Activated T-cell treated with anti-CD3 and anti-CD28 coated beads, Interleukin-2, amount 50 U/mL, for 48 hours (primary cell): ENCODE data around the gene ESPN.
"Not testable (repeated sequence)": the region's sequence is repeated elsewhere in the genome, so short reads cannot be mapped to it uniquely, and the experiment has no call there.

Source experiments
- DNase-seq, 2 experiments: peaks; one replicate each; pipeline ENCODE4 v3.0.0-alpha.2; 2020

The ESPN gene, protein sequence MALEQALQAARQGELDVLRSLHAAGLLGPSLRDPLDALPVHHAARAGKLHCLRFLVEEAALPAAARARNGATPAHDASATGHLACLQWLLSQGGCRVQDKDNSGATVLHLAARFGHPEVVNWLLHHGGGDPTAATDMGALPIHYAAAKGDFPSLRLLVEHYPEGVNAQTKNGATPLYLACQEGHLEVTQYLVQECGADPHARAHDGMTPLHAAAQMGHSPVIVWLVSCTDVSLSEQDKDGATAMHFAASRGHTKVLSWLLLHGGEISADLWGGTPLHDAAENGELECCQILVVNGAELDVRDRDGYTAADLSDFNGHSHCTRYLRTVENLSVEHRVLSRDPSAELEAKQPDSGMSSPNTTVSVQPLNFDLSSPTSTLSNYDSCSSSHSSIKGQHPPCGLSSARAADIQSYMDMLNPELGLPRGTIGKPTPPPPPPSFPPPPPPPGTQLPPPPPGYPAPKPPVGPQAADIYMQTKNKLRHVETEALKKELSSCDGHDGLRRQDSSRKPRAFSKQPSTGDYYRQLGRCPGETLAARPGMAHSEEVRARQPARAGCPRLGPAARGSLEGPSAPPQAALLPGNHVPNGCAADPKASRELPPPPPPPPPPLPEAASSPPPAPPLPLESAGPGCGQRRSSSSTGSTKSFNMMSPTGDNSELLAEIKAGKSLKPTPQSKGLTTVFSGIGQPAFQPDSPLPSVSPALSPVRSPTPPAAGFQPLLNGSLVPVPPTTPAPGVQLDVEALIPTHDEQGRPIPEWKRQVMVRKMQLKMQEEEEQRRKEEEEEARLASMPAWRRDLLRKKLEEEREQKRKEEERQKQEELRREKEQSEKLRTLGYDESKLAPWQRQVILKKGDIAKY

DNA sequence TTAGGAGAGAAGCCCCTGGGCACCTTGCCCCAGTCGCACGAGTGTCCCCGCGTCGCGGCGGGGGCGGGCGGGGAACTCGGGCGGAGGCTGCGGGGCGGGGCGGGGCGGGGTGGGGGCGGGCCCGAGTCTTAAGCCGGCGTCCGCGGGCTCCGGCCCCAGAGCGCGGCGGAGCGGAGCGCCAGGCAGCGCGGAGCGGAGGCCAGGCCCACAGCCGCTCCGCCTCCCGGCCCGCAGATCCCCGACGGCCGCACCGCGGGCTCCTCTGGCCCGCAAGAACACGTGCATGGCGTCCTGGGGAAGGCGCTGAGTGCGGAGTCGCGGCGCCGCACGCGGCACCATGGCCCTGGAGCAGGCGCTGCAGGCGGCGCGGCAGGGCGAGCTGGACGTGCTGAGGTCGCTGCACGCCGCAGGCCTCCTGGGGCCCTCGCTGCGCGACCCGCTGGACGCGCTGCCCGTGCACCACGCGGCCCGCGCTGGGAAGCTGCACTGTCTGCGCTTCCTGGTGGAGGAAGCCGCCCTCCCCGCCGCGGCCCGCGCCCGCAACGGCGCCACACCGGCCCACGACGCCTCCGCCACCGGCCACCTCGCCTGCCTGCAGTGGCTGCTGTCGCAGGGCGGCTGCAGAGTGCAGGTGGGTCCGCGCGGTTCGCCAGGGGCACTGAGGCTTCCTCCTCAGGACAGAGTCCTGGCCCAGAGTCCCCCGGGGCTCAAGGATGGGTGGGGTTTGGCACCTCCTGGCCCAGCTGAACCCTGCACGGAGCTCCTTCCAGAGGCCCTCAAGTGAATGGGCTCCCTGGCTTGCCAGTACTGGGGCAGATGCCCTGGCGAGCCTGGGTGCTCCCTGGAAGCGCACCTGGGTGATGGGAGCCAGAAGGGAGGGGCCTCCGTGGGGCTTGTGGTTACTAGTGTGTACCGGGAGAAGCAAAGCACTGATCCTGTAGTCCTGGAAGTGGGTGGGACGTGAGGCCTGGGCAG, at the start of gene ESPN:
Gene ESPN, plus strand, starts transcription at position 158 of the 975 bp plus-strand sequence. Its CDS starts 180 bp downstream, at position 338.
- peak in 1 of 2 experiments; percentile 37 for DNase-seq

DNA sequence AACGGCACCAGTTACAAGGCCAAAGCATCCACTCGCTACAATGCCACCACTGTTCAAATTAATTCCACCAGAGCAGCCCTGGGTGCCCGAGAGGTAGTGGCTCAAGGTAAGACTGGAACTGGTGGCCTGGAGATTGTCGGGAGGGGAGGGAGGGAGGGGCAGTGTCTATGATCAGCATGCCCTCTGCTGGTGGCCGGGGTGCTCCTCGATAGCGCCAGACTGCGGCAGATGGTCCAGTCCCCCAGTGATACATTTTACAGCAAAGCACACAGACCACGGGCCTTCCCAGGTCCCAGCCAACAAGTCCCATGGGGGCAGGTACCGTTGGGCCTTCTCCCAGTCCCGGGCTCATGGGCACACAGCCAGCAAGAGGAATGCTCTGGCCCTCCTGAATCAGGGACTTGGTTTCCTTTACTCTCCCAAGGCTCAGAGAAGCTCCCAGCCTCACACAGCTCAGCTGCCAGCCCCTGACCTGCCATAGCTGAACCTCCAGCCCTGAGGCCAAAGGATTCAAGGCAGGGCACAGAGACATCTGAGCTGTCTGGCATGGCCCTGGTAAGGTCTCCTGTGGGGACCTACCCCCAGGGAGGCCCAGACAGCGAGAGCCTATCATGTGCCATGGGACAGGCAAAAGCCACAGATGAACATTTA, 46.4 kb upstream of the ESPN start:
- DNase-seq: no peak

DNA sequence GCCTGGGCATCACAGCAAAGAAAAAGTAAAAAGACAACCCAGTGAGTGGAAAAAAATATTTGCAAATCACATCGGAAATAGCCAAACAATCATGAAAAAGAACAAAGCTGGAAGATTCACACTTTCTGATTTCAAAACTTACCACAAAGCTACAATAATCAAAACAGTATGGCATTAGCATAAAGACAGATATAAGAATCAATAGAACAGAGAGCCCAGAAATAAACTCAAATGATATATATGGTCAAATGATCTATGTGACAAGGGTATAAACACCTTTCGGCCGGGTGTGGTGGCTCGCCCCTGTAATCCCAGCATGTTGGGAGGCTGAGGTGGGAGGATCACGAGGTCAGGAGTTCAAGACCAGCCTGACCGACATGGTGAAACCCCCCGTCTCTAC, 44.5 kb upstream of the ESPN start:
- DNase-seq: no peak

DNA sequence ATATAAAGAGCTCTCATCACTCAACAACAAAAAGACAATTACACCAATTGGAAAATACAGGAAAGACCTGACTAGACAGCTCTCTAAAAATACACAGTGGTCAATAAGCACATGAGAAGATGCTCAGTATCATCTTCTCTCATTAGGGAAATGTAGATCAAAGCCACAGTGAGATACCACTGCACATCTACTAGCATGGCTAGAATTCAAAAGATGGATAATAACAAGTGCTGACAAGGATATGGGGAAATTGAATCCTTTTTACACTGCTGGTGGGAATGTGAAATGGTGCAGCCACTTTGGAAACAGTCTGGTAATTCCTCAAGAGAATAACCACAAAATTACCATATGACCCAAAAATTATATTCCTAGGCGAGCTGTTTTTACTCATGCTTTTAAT, 40.4 kb upstream of the ESPN start:
- no peak for DNase-seq

DNA sequence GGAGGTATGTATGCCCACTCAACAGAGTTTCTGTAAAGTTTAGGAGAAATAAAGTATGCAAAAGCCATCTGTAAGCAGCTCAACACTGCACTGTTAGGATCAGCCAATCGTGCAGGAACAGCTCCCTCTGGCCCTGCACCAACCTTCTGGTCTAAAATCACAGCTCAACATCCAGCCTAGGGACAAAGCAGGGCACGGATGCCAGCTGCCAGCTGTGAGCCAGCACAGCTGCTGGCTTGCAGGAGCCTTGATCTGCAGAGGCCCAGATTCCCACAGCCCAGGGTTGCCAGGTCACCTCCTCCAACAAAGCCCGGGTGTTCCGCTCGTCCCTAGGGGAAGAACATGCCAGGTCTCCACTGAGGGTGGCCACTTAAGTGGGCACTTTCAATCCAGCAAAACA, 39.6 kb upstream of the ESPN start:
- no peak for DNase-seq

DNA sequence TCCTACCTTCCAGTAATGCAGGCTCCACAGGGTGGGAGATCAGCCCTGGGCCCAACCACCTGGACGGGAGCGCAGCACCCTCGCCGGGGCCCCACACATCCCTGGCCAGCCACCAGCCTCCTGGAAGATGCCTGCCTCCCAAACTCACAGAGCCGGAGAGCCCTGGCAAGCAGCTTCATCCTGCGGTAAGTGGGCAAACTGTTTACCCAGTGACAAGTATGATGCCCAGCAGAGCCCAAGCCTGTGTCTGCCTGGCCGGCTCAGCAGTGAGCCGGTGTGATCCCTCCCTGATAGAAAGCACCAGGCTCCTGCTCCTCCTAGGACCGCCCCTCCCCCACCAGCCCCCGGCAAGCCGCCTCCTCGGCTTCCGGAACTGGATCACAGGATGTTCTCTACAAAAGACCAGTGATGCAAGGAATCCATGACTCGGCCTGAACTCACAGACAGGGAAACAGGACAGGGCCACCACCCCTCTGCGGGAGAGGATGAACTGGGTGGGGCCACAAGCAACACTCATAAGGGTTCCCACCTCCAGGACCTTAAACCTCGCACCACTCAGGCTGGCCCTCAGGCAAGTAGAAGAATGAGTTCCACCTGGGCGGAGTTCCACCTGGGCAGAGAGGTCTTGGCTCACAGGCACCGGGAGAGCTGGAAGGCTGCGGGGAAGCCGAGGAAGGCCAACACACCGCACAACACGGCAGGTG, 38.9 kb upstream of the ESPN start:
- no peak for DNase-seq

DNA sequence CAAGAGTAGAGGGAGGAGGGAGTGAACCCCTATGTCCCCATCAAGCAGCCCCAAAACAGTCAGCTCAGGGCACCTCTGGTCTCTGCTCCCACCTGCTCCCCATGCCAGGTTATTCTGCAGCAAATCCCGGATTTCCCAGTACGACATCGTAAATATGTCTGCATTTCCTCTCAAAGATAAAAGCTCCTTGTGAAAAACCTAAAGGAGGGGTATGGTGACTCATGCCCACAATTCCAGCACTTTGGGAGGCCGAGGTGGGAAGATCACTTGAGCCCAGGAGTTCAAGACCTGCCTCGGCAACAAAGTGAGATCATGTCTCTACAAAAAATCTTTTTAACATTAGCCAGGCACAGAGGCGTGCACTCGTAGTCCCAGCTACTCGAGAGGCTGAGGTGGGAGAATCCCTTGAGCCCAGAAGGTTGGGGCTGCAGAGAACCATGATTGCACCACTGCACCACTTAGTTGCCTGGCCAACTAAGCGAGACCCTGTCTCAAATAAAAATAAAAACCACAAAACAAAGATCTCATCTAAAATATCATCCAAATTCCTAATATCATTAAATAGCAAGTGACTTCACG, 38.1 kb upstream of the ESPN start:
- DNase-seq: no peak

DNA sequence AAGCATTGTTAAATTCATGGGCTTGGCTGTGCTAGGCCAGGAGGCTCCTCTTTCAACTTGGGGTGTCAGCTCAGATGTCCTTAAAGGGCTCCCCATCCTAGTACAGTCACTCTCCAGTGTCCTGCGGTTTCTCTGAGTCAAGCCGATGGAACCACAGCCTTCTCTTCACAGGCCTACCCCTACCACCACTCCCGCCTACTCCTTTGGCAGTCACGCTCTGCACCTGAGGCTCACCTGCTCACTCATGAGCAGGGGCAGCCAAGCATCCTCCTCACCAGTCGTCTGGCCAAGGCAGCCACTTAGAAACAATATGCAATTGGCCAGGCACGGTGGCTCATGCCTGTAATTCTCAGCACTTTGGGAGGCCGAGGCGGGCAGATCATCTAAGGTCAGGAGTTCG, 34.6 kb upstream of the ESPN start:
- no peak for DNase-seq

DNA sequence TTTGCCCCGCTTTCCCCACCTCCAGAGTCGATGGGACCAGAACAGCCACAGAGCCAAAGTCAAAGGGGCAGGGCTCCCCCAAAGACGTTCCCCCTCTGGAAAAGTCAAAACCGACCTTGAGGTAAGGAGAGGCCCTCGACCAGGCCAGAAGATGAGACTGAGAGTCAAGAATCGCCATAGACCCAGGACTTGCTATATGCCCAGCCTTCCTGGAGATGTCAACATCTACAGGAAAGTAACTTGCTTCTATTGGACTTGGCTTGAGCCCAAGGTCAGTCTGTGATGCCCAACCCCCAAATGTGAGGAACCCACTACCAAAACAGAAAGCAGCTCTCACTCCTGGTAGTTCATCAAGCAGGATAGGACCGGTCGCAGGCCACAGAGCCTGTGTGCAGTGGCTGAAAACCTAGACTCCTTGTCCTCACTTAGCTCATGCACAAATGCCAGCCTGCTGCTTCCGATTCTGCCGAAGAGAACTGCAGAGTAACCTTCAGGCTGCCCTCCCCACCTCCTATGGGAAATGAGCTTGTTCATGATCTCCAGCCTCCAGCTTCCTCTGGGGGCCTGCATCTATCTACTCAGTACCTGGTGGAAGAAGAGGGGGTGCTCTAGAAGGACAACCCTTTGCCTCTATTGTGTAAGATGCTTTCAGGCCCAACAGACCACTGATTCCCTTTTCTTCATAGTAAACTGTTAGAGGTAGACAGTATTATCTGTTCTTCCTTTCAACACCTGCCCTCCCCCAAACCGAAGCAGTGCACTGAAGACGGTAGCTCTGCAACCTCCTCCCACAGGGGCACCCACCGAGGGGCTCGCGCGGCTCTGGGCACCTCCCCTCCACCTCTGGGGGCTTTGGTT, 32.4 kb upstream of the ESPN start:
- DNase-seq: peak; percentile 28 to 35

DNA sequence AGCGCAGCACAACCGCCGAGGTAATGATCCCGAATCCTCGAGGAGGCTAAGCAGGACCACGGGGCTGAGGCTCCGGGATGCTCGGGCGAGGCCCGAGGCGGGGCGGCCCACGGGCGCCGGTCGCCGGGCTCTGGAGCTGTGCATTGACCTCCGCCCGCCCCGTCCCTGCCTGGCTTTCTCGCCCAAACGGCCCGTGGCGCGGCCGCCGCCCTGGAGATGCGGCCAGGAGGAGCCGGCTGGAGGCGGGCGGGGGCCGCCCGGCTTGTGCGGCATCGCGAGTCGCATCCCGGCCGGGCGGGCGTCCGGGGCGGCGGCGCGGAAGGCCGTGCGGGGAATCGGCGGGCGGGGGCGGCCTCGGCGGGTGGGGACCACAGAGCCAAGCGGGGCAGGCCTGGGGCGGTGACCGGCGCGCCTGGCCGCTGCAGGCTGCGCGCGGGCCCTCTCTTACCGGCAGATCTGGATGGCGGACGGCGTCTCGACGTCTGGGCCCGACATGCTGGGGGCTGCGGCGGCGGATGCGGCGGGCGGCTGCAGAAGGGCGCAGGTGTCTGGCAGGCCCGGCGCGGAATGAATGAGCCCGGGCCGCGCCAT, 31.7 kb upstream of the ESPN start:
- peak in 1 of 2 experiments; percentile 46 for DNase-seq

DNA sequence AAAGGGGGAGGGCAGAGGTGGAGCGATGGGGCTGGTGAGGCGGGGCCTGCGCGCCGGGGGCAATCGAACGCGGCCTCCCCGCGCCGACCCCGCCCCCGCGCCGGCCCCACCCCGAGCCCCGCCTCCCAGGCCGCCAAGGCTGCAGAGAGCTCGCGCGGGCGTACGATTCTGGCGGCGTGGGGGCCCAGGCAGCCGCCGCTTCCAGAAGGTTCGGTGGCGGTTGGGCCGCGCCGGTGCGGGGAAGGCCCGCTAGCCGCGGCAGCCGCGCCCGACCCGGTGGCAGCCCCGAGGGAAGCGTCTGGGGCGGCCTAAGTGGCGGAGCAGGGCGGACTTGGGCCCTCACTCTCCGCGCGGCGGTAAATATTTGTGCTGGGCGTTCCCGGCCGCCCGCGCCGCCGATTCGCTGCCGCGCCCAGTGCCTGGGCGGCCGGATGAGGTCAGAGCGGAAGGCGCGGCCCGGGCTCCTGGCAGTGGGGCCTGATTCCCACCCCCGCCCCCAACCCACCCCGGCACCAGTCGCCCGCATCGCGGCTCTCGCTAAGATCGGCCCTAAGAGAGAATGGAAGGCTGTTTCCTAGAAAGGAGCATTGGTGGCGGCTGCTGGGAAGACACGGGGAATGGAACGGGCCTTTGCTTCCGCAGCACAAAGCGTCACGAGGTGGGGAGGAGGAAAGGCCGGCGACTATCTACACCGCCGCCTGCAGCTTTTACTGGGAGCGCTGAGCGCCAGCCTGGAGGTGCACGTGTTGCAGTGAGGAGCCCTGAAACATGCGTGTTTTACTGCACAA, 31.0 kb upstream of the ESPN start, which contains the start of gene ACOT7:
Gene ACOT7, minus strand, starts transcription at position 368 of the 788 bp plus-strand sequence. CDS start 368 bp downstream, outside the sequence.
- DNase-seq: peak; percentile 95

DNA sequence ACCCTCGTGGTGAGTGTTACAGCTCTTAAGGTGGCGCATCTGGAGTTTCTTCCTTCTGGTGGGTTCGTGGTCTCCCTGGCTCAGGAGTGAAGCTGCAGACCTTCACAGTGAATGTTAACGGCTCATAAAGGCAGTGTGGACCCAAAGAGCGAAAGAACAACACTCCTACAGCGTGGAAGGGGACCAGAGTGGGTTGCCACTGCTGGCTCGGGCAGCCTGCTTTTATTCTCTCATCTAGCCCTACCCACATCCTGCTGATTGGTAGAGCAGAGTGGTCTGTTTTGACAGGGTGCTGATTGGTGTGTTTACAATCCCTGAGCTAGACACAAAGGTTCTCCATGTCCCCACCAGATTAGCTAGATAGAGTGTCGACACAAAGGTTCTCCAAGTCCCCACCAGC, 29.4 kb upstream of the ESPN start:
- peak in 1 of 2 experiments; percentile 28 for DNase-seq

DNA sequence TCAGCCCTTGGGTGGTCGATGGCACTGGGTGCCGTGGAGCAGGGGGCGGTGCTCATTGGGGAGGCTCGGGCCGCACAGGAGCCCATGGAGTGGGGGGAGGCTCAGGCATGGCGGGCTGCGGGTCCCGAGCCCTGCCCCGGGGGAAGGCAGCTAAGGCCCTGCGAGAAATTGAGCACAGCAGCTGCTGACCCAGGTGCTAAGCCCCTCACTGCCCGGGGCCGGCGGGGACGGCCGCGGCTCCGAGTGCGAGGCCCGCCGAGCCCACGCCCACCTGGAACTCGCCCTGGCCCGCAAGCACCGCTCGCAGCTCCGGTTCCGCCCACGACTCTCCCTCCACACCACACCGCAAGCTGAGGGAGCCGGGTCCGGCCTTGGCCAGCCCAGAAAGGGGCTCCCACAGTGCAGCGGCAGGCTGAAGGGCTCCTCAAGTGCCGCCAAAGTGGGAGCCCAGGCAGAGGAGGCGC, 28.8 kb upstream of the ESPN start:
- not testable (repeated sequence) for DNase-seq

DNA sequence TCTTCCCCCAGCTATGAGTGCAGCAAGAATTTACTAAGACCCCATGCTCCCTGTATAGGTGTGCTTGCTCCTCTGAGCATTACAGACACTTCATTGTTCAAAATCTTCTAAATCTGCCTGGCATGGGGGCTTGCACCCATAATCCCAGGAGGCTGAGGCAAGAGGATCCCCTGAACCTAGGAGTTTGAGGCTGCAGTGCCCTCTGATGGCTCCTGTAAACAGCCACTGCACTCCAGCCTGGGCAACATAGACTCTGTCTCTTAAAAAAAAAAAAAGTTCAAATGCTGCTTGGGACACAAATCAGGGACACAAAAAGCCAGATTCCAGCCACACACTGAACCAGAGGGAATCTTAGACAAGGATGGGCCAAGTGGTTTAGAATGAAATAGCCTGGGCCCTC, 27.6 kb upstream of the ESPN start:
- DNase-seq: no peak

DNA sequence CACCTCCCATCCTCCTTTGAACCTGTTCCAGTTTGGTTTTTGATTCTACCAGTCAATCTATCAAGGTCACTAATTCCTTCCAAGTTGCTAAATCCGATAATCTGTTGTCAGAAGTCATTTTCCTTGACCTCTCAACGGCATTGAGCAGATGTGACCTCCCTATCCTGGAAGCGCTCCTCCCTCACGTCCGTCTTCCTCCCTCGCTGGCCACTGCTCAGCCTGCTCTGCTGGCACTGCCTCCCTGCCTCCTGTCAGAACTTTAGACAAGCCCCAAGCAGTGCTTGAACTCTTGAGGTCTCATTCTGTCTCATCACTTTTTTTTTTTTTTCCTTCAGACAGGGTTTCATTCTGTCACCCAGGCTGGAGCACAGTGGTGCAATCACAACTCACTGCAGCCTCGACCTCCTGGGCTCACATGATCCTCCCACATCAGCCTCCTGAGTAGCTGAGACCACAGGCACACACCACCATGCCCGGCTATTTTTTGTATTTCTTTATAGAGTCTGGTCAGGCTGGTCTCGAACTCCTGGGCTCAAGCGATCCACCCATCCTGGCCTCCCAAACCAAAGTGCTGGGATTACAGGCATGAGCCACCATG, 26.6 kb upstream of the ESPN start:
- DNase-seq: no peak

DNA sequence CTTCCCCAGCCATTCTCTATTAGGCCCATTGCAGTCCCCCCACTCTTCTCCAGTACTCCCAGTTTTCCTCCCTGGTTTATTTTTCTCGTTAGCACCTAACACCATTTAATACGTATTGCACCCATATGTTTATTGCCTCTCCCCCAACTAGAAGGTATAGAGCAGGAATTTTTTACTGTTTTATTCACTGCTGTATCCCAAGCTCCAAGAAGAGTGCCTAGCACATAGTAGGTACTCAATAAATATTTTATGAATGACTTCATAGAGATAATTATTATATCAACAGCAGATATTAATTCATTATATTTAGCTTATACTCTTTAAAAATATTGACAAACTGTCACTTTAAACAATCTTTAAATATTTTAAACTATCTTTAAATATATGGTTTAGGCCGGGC, 25.3 kb upstream of the ESPN start:
- no peak for DNase-seq

DNA sequence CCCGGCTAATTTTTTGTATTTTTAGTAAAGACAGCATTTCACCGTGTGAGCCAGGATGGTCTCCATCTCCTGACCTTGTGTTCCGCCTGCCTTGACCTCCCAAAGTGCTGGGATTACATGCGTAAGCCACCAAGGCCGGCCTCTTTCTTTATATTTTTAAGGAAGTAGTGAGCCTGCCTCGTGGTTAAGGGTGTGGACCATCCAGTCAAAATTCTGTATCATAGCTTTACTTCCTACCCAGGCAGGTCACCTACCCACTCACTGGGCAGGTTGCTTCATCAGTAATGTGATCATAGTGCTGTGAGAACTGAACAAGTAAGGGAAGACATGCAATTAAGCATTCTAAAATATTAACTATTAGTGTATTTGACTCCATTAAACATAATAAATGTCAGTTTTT, 22.9 kb upstream of the ESPN start:
- DNase-seq: no peak

DNA sequence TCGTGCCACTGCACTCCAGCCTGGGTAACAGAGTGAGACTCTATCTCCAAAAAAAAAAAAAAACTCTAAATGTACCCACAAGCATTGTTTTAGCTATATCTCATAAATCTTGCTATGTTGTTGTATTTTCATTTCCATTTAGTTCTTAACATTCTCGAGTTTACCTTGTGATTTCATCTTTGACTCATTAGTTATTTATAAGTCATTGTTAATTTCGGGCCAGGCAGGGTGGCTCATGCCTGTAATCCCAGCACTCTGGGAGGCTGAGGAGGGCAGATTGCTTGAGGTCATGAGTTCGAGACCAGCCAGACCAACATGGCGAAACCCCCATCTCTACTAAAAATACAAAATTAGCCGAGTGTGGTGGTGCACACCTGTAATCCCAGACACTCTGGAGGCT, 16.6 kb upstream of the ESPN start:
- no peak for DNase-seq
